Heart left ventricle (tissue), 13 donors: Measurements from ENCODE around the gene PPHLN1.

Experiments used
- CTCF ChIP-seq, 12 donors: fragments of 200-600 bp; sonication (generic) in 4 of 12; IDR thresholded peaks; one replicate each; pipeline versions ENCODE4 v1.5.0 to v1.8.0; 2018 to 2022; ENCODE audit warnings: antibody characterized with exemption in 12 of 12, mild to moderate bottlenecking in 5 of 12
- POLR2A ChIP-seq, 2 donors: fragments of 450-650 bp; IDR thresholded peaks; one replicate each; pipeline ENCODE4 v1.6.1; 2017; ENCODE audit warnings: antibody characterized with exemption in 2 of 2, mild to moderate bottlenecking in 2 of 2, moderate library complexity in 2 of 2
- donor health status: ischemic (EF 13 %, LVEDD 7.1; RV severe dilation, severe dysfunction).
- donor health status: DM: no; HTN: yes; CAD: no.
- donor health status: DM: no; HTN: no; CAD: no.
- donor health status: ischemic (EF 25% LVEDD 6.9; RV normal size, moderate dysfunction).
- donor health status: ischemic (EF 25% LVEDD 5.7; RV mildly dilated, moderate dysfunction).
- donor health status: ischemic (EF 35%, LVEDD 5.7; RV mildly dilated, moderate dysfunction).
- donor health status: nonischemic (EF 11% LVEDD 7.7; RV severe dilation, severe dysfunction).
- donor health status: DM: yes; HTN: yes; CAD: no.
- donor health status: PGD.
- donor health status: ischemic (EF 29% LVEDD 5.4; RV normal size, mild dysfunction).
- donor health status: nonischemic (EF 23%, LVEDD 6.1; RV moderate dilation, normal function).

- no peak for TF ChIP-seq CTCF (IDR thresholded peaks at IDR 0.05)
- TF ChIP-seq POLR2A (IDR thresholded peaks at IDR 0.05) = no peak
Observed at GRCh38 chr12:42482041-42482747, 156.2 kb downstream of the PPHLN1 start.
